ENCODE results near the gene MGAT5.

Gene MGAT5

GRCh38 chr2:134225173-134225572 lies 28.7 kb upstream of the MGAT5 start:
- Histone ChIP-seq H3K4me3 (ENCODE audit: low read depth, low read length) (no peak overlapping the region), H3K79me2 (peaks cover 23% of the 10 kb centered on the region), H3K9ac (no peak overlapping the region), H3K9me3 (ENCODE audit: control insufficient read depth, low read length) (no peaks in the 10 kb centered on the region), H3K4me2 (ENCODE audit: low read length) (no peak overlapping the region), H3K36me3 (ENCODE audit: control insufficient read depth, insufficient read depth, low read length) (no peaks in the 10 kb centered on the region), H3K27me3 (ENCODE audit: control insufficient read depth, insufficient read depth, low read length) (no peaks in the 10 kb centered on the region), H3K27ac (no peak overlapping the region), H2AFZ (no peak overlapping the region), H3K4me1 (no peaks in the 10 kb centered on the region)
- TF ChIP-seq CTCF (IDR thresholded peaks at IDR 0.05) = no peak

- no peak overlapping the region for H3K4me3 ChIP-seq (ENCODE audit: low read depth, low read length)
- peaks cover 16% of the 10 kb centered on the region for H3K79me2 ChIP-seq
- no peaks in the 10 kb centered on the region for H3K9me3 ChIP-seq (ENCODE audit: control insufficient read depth, low read length)
- no peaks in the 10 kb centered on the region for H3K27me3 ChIP-seq (ENCODE audit: control insufficient read depth, insufficient read depth, low read length)
- TF ChIP-seq CTCF (IDR thresholded peaks at IDR 0.05) = no peak
- H3K36me3 ChIP-seq (ENCODE audit: control insufficient read depth, insufficient read depth, low read length) = no peaks in the 10 kb centered on the region
- no peak overlapping the region for H3K4me2 ChIP-seq (ENCODE audit: low read length)
- no peak overlapping the region for H2AFZ ChIP-seq
- H3K27ac ChIP-seq = no peak overlapping the region
- H3K4me1 ChIP-seq = no peaks in the 10 kb centered on the region
- H3K9ac ChIP-seq = no peak overlapping the region
Measured at GRCh38 chr2:134225841-134226240, 28.0 kb upstream of the MGAT5 start.

- TF ChIP-seq CTCF (IDR thresholded peaks at IDR 0.05) = no peak
- Histone ChIP-seq H3K4me2 (ENCODE audit: low read length) (no peak overlapping the region), H3K27me3 (ENCODE audit: control insufficient read depth, insufficient read depth, low read length) (no peaks in the 10 kb centered on the region), H2AFZ (no peak overlapping the region), H3K9me3 (ENCODE audit: control insufficient read depth, low read length) (no peaks in the 10 kb centered on the region), H3K9ac (no peak overlapping the region), H3K27ac (no peak overlapping the region), H3K36me3 (ENCODE audit: control insufficient read depth, insufficient read depth, low read length) (no peaks in the 10 kb centered on the region), H3K4me1 (no peaks in the 10 kb centered on the region), H3K4me3 (ENCODE audit: low read depth, low read length) (no peak overlapping the region), H3K79me2 (peaks cover 11% of the 10 kb centered on the region)
Measured at GRCh38 chr2:134226601-134227000, 27.3 kb upstream of the MGAT5 start.

- no peak overlapping the region for H3K4me3 ChIP-seq (ENCODE audit: low read depth, low read length)
- no peak for TF ChIP-seq CTCF (IDR thresholded peaks at IDR 0.05)
- H3K4me2 ChIP-seq (ENCODE audit: low read length) = no peak overlapping the region
- H3K4me1 ChIP-seq = peaks cover 5% of the 10 kb centered on the region
- H3K9ac ChIP-seq = no peak overlapping the region
- H3K27ac ChIP-seq = no peak overlapping the region
- no peak overlapping the region for H2AFZ ChIP-seq
- no peaks in the 10 kb centered on the region for H3K9me3 ChIP-seq (ENCODE audit: control insufficient read depth, low read length)
- no peaks in the 10 kb centered on the region for H3K36me3 ChIP-seq (ENCODE audit: control insufficient read depth, insufficient read depth, low read length)
- no peaks in the 10 kb centered on the region for H3K27me3 ChIP-seq (ENCODE audit: control insufficient read depth, insufficient read depth, low read length)
- peaks cover 10% of the 10 kb centered on the region for H3K79me2 ChIP-seq
Measured at GRCh38 chr2:134227666-134228065, 26.2 kb upstream of the MGAT5 start.

- no peaks in the 10 kb centered on the region for H3K9me3 ChIP-seq (ENCODE audit: control insufficient read depth, low read length)
- TF ChIP-seq CTCF (IDR thresholded peaks at IDR 0.05) = no peak
- no peak overlapping the region for H2AFZ ChIP-seq
- no peaks in the 10 kb centered on the region for H3K36me3 ChIP-seq (ENCODE audit: control insufficient read depth, insufficient read depth, low read length)
- peaks cover 14% of the 10 kb centered on the region for H3K4me1 ChIP-seq
- no peak overlapping the region for H3K4me3 ChIP-seq (ENCODE audit: low read depth, low read length)
- H3K9ac ChIP-seq = no peak overlapping the region
- no peak overlapping the region for H3K4me2 ChIP-seq (ENCODE audit: low read length)
- H3K79me2 ChIP-seq = peaks cover 10% of the 10 kb centered on the region
- H3K27ac ChIP-seq = no peak overlapping the region
- no peaks in the 10 kb centered on the region for H3K27me3 ChIP-seq (ENCODE audit: control insufficient read depth, insufficient read depth, low read length)
Measured at GRCh38 chr2:134228493-134228903, 25.4 kb upstream of the MGAT5 start.

All from parathyroid adenoma (tissue), 2 donors.